ENCODE data around the gene RGS13. TPM values are rescaled to one million over a fixed set of nuclear protein-coding genes. Genes with fewer than 3 reads are reported as not detected.

RGS13 gene
- total and polyA plus RNA-seq, 2 experiments from 2014 or later = not detected

DNA sequence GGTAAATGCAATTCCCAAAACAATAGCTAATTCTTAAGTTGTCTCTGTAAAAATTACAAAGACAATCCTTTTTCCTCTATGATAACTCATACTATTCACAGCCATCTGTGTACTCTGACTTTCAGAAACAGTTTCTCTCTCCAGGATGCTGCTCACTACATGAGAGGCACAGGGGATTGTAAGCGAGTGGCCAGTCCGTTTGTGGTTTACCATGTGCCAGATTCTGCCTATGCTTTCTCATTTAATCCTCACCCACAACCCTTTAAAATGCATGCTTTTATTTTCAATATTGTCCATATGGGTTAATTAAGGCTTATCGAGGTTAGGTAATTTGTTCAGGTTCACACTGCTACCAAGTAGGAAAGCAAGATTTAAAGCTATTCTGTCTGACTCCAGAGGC, 37.4 kb upstream of the RGS13 start:
- no peaks in the 10 kb centered on the region for H3K9me2 ChIP-seq (ENCODE audit: insufficient read depth)
- DNase-seq (ENCODE audit: low spot score) (no peak), ATAC-seq (no peak)
- H3K27me3 ChIP-seq (ENCODE audit: insufficient read depth) = no peaks in the 10 kb centered on the region
- TF ChIP-seq STAT1 (IDR thresholded peaks at IDR 0.05; ENCODE audit: unreplicated experiment) (no peak), CREB1 (CRISPR knock-in tag; IDR thresholded peaks at IDR 0.05; ENCODE audit: low read depth) (no peak), JUNB (IDR thresholded peaks at IDR 0.05; ENCODE audit: unreplicated experiment) (no peak), EZH2phosphoT487 (IDR thresholded peaks at IDR 0.05; ENCODE audit: unreplicated experiment) (no peak), ZNF114 (CRISPR knock-in tag; IDR thresholded peaks at IDR 0.05) (no peak), NANOG (IDR thresholded peaks at IDR 0.05; ENCODE audit: borderline replicate concordance) (no peak)
- TF ChIP-seq, protein P1, sequence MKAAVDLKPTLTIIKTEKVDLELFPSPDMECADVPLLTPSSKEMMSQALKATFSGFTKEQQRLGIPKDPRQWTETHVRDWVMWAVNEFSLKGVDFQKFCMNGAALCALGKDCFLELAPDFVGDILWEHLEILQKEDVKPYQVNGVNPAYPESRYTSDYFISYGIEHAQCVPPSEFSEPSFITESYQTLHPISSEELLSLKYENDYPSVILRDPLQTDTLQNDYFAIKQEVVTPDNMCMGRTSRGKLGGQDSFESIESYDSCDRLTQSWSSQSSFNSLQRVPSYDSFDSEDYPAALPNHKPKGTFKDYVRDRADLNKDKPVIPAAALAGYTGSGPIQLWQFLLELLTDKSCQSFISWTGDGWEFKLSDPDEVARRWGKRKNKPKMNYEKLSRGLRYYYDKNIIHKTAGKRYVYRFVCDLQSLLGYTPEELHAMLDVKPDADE (IDR thresholded peaks at IDR 0.05) = no peak
- TF ChIP-seq, protein P2, sequence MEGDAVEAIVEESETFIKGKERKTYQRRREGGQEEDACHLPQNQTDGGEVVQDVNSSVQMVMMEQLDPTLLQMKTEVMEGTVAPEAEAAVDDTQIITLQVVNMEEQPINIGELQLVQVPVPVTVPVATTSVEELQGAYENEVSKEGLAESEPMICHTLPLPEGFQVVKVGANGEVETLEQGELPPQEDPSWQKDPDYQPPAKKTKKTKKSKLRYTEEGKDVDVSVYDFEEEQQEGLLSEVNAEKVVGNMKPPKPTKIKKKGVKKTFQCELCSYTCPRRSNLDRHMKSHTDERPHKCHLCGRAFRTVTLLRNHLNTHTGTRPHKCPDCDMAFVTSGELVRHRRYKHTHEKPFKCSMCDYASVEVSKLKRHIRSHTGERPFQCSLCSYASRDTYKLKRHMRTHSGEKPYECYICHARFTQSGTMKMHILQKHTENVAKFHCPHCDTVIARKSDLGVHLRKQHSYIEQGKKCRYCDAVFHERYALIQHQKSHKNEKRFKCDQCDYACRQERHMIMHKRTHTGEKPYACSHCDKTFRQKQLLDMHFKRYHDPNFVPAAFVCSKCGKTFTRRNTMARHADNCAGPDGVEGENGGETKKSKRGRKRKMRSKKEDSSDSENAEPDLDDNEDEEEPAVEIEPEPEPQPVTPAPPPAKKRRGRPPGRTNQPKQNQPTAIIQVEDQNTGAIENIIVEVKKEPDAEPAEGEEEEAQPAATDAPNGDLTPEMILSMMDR (conservative IDR thresholded peaks at IDR 0.05; ENCODE audit: low read depth in 2 of 2) = no peak
- TF ChIP-seq, protein P3, sequence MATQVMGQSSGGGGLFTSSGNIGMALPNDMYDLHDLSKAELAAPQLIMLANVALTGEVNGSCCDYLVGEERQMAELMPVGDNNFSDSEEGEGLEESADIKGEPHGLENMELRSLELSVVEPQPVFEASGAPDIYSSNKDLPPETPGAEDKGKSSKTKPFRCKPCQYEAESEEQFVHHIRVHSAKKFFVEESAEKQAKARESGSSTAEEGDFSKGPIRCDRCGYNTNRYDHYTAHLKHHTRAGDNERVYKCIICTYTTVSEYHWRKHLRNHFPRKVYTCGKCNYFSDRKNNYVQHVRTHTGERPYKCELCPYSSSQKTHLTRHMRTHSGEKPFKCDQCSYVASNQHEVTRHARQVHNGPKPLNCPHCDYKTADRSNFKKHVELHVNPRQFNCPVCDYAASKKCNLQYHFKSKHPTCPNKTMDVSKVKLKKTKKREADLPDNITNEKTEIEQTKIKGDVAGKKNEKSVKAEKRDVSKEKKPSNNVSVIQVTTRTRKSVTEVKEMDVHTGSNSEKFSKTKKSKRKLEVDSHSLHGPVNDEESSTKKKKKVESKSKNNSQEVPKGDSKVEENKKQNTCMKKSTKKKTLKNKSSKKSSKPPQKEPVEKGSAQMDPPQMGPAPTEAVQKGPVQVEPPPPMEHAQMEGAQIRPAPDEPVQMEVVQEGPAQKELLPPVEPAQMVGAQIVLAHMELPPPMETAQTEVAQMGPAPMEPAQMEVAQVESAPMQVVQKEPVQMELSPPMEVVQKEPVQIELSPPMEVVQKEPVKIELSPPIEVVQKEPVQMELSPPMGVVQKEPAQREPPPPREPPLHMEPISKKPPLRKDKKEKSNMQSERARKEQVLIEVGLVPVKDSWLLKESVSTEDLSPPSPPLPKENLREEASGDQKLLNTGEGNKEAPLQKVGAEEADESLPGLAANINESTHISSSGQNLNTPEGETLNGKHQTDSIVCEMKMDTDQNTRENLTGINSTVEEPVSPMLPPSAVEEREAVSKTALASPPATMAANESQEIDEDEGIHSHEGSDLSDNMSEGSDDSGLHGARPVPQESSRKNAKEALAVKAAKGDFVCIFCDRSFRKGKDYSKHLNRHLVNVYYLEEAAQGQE (IDR thresholded peaks at IDR 0.05; ENCODE audit: unreplicated experiment) = no peak
- no peak overlapping the region for H3K4me3 ChIP-seq
- H4K20me1 ChIP-seq (replicated peaks; ENCODE audit: insufficient read depth) = no peaks in the 10 kb centered on the region
- Mint-ChIP-seq H3K27me3 (ENCODE audit: insufficient read depth, low read depth, poor library complexity) (no peaks in the 10 kb centered on the region), H3K4me1 (peaks cover 3% of the 10 kb centered on the region; the same call in 2 of the 3 replicates), H3K27ac (no peak overlapping the region), H3K36me3 (ENCODE audit: low read depth) (no peaks in the 10 kb centered on the region), H3K9me3 (no peaks in the 10 kb centered on the region), H3K4me3 (no peak overlapping the region)
- no peak overlapping the region for H3K27ac ChIP-seq (ENCODE audit: low read depth)
- no peaks in the 10 kb centered on the region for H3K36me3 ChIP-seq (ENCODE audit: insufficient read depth)
- H3K4me1 ChIP-seq (ENCODE audit: insufficient read depth) = no peaks in the 10 kb centered on the region
- no peaks in the 10 kb centered on the region for H3K79me2 ChIP-seq (replicated peaks; ENCODE audit: insufficient read depth)
- no peak overlapping the region for H3K4me2 ChIP-seq
- no peak overlapping the region for H2AFZ ChIP-seq
- H3F3A ChIP-seq (replicated peaks; ENCODE audit: low read depth) = no peaks in the 10 kb centered on the region

DNA sequence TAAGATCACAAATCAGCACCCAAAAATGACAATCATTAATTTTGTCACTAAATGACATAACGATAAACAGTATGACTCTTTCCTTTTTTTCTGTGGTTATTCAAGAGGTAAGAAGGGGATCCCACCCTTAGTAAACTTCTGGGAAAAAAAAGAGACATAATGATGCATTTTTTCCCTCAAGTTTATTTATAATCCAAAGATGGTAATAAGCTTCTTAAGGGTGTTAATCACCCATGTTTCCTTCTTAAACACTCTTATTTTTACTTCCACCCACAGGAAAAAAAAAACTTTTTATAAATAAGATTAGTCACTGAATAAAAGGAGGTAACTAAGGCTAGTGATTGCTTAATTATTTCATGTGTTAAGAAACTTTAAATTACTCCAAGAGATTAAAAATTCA, 35.7 kb upstream of the RGS13 start:
- Histone ChIP-seq H3F3A (replicated peaks; ENCODE audit: low read depth) (no peaks in the 10 kb centered on the region), H3K79me2 (replicated peaks; ENCODE audit: insufficient read depth) (no peaks in the 10 kb centered on the region), H3K4me2 (no peak overlapping the region), H4K20me1 (replicated peaks; ENCODE audit: insufficient read depth) (no peaks in the 10 kb centered on the region), H3K4me3 (no peak overlapping the region), H3K36me3 (ENCODE audit: insufficient read depth) (no peaks in the 10 kb centered on the region), H3K4me1 (ENCODE audit: insufficient read depth) (no peaks in the 10 kb centered on the region), H3K27ac (ENCODE audit: low read depth) (no peak overlapping the region), H2AFZ (no peak overlapping the region), H3K9me2 (ENCODE audit: insufficient read depth) (no peaks in the 10 kb centered on the region), H3K27me3 (ENCODE audit: insufficient read depth) (no peaks in the 10 kb centered on the region)
- no peaks in the 10 kb centered on the region for H3K9me3 Mint-ChIP-seq
- no peaks in the 10 kb centered on the region for H3K36me3 Mint-ChIP-seq (ENCODE audit: low read depth)
- no peaks in the 10 kb centered on the region for H3K27me3 Mint-ChIP-seq (ENCODE audit: insufficient read depth, low read depth, poor library complexity)
- H3K27ac Mint-ChIP-seq = no peak overlapping the region
- no peak for DNase-seq (ENCODE audit: low spot score)
- no peak overlapping the region for H3K4me3 Mint-ChIP-seq
- no peak for ATAC-seq
- no peaks in the 10 kb centered on the region for H3K4me1 Mint-ChIP-seq
- TF ChIP-seq, protein P2 (conservative IDR thresholded peaks at IDR 0.05; ENCODE audit: low read depth in 2 of 2) = no peak
- TF ChIP-seq ZNF331 (CRISPR knock-in tag; IDR thresholded peaks at IDR 0.05; ENCODE audit: low read depth) (no peak), JUNB (IDR thresholded peaks at IDR 0.05; ENCODE audit: unreplicated experiment) (no peak), POLR2AphosphoS5 (IDR thresholded peaks at IDR 0.05; ENCODE audit: low read depth) (no peak), STAT1 (IDR thresholded peaks at IDR 0.05; ENCODE audit: unreplicated experiment) (no peak), EZH2 (IDR thresholded peaks at IDR 0.05; ENCODE audit: low read depth, unreplicated experiment) (no peak)
- TF ChIP-seq, protein P3 (IDR thresholded peaks at IDR 0.05; ENCODE audit: unreplicated experiment) = no peak
